SU-DHL-6 (cell line): ENCODE results near the gene ARHGAP5.
A peak's percentile ranks its signal among the peaks of the same experiment; 100 is the strongest.

ENCODE experiments used
- H2AFZ ChIP-seq: fragments of 200-600 bp; sonication (generic); 2 replicates; pipeline ENCODE4 v1.6.1; 2014; ENCODE audit warnings: low read depth, mild to moderate bottlenecking, moderate library complexity, mixed read lengths, antibody characterized with exemption, low read length; ENCODE audit not compliant: severe bottlenecking
- H3F3A ChIP-seq: fragments of 200-600 bp; shearing (Covaris generic); 2 replicates; pipeline ENCODE4 v1.6.0; 2016; ENCODE audit warnings: antibody characterized with exemption, mild to moderate bottlenecking; ENCODE audit not compliant: insufficient read depth
- H3K27ac ChIP-seq: fragments of 200-600 bp; sonication (generic); 2 replicates; pipeline ENCODE4 v1.5.1; 2016; ENCODE audit warnings: low read depth, mild to moderate bottlenecking, low read length, moderate library complexity, mixed read lengths
- H3K27me3 ChIP-seq: fragments of 200-600 bp; sonication (generic), shearing (Covaris generic); 2 replicates; pipeline ENCODE4 v1.6.0; 2014; ENCODE audit warnings: mild to moderate bottlenecking, low read length
- H3K36me3 ChIP-seq: fragments of 200-600 bp; sonication (generic); 2 replicates; pipeline ENCODE4 v1.6.1; 2014; ENCODE audit warnings: mild to moderate bottlenecking, low read length, mixed read lengths
- H3K4me2 ChIP-seq: fragments of 300-600, 200-600 bp; shearing (Covaris generic), sonication (generic); 2 replicates; pipeline ENCODE4 v1.6.0; 2014; ENCODE audit warnings: low read length, low read depth, mild to moderate bottlenecking; ENCODE audit not compliant: poor library complexity, severe bottlenecking
- H3K4me3 ChIP-seq: fragments of 200-600 bp; sonication (generic); 2 replicates; pipeline ENCODE4 v1.5.1; 2014; ENCODE audit warnings: antibody characterized with exemption, low read length, mild to moderate bottlenecking, mixed read lengths; ENCODE audit not compliant: insufficient read depth, poor library complexity, severe bottlenecking
- H3K79me2 ChIP-seq: fragments of 200-600 bp; sonication (generic); 2 replicates; pipeline ENCODE4 v1.6.1; 2014; ENCODE audit warnings: mild to moderate bottlenecking, low read length, moderate library complexity; ENCODE audit not compliant: insufficient read depth
- H3K9ac ChIP-seq: fragments of 200-600 bp; sonication (generic); 2 replicates; pipeline ENCODE4 v1.7.0; 2014; ENCODE audit warnings: mild to moderate bottlenecking, low read length
- H3K9me2 ChIP-seq: fragments of 200-600 bp; sonication (generic); replicated peaks from 2 replicates; pipeline ENCODE4 v1.6.1; 2014; ENCODE audit warnings: low read length; ENCODE audit not compliant: insufficient read depth
- H3K9me3 ChIP-seq: fragments of 200-600 bp; sonication (generic); 2 replicates; pipeline ENCODE4 v1.6.1; 2014; ENCODE audit warnings: low read length, mixed read lengths; ENCODE audit not compliant: insufficient read depth
- H4K20me1 ChIP-seq: fragments of 200-600 bp; sonication (generic); 2 replicates; pipeline ENCODE4 v1.6.1; 2014; ENCODE audit warnings: low read depth, mild to moderate bottlenecking, antibody characterized with exemption, low read length, moderate library complexity, mixed read lengths
- EZH2phosphoT487 ChIP-seq: fragments of 200-600 bp; sonication (generic), shearing (Covaris generic); conservative IDR thresholded peaks from 2 replicates; pipeline ENCODE4 v1.6.1; 2018; ENCODE audit warnings: mild to moderate bottlenecking, antibody characterized with exemption, low read length, moderate library complexity, mixed read lengths
- TF ChIP-seq, protein P1 (sequence below): fragments of 200-600 bp; sonication (generic); IDR thresholded peaks from one replicate; pipeline ENCODE4 v1.5.1; 2017; ENCODE audit warnings: antibody characterized with exemption, mild to moderate bottlenecking, low read length, moderate library complexity; ENCODE audit not compliant: insufficient read depth, poor library complexity, severe bottlenecking

The ARHGAP5 gene

DNA sequence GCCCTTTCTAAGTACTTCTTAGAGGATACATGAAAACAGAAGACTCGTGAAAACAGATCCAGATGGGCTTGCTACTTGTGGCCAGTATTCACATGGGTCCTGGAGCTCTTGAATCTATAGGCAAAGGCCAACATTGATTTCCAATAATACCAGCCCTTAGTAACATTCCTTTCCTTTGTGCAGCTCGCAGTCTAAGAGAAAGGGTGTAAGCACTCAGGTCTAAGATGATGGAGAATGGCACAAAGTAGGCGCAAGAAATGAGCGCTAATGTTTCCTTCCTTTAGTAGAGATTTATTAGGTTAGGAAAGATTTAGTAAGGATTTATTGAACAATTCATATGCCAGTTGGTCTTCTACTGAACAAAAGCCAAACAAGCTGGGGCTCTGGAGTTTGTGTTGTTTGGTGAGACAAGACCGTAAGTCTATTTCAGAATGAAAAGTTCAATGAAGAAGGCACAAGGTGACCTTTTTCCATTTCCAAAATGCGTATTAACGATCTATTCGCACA is 125.4 kb downstream of the ARHGAP5 start:
- peaks cover 20% of the 10 kb centered on the region for H3F3A ChIP-seq
- H2AFZ ChIP-seq, result no peak overlapping the region
- no peaks in the 10 kb centered on the region for H4K20me1 ChIP-seq
- H3K9me2 ChIP-seq, result no peaks in the 10 kb centered on the region
- peak overlapping the region; percentile 93 for H3K4me2 ChIP-seq
- H3K27me3 ChIP-seq, result no peaks in the 10 kb centered on the region
- H3K79me2 ChIP-seq, result no peaks in the 10 kb centered on the region
- TF ChIP-seq EZH2phosphoT487, result no peak
- TF ChIP-seq, protein P1, sequence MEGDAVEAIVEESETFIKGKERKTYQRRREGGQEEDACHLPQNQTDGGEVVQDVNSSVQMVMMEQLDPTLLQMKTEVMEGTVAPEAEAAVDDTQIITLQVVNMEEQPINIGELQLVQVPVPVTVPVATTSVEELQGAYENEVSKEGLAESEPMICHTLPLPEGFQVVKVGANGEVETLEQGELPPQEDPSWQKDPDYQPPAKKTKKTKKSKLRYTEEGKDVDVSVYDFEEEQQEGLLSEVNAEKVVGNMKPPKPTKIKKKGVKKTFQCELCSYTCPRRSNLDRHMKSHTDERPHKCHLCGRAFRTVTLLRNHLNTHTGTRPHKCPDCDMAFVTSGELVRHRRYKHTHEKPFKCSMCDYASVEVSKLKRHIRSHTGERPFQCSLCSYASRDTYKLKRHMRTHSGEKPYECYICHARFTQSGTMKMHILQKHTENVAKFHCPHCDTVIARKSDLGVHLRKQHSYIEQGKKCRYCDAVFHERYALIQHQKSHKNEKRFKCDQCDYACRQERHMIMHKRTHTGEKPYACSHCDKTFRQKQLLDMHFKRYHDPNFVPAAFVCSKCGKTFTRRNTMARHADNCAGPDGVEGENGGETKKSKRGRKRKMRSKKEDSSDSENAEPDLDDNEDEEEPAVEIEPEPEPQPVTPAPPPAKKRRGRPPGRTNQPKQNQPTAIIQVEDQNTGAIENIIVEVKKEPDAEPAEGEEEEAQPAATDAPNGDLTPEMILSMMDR, result no peak
- peak overlapping the region; percentile 67 for H3K4me3 ChIP-seq
- no peaks in the 10 kb centered on the region for H3K36me3 ChIP-seq
- H3K9me3 ChIP-seq, result no peaks in the 10 kb centered on the region
- H3K9ac ChIP-seq, result peak overlapping the region; percentile 52; the same call in 1 of the 2 replicates
- H3K27ac ChIP-seq, result no peak overlapping the region

DNA sequence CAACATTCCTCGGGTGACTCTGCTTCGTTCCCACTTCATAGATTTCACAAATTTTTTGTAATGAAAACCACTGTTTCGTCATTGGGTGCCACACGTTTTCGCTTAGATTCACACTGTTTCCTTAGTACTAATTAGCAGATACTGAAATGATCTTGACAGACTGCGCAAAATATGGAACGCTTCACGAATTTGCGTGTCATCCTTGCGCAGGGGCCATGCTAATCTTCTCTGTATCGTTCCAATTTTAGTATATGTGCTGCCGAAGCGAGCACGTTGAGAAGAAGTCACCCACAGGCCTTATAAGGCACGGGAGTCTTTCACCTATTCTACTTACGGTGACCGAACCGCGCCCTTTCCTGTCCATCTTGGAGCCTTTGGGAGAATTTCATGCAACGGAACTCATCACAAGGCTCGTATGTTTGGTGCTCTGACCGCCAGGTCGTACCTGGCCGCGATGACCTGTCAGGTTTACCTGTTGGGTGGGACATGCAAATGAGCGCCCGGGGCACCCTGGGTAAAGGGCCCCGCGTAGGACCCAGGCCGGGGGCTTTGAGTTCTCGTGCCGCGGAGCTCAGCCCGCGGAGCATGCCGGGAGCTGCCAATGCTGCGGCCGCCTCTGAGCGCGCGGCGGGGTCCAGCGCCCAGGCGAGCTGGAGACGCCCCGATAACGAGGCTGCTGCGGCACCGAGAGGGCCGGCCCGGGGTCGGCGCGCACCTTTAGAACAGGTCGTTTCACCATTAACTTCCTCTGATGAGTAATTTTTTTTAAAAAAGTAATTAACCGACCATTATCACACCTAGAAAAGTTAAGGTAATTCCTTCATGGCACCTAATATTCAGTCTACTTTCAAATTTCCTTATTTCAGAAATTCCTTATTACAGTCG is 126.1 kb downstream of the ARHGAP5 start, which contains the start of gene RNU6-8:
Gene RNU6-8, minus strand, starts transcription at position 272 of the 885 bp plus-strand sequence.
- peak within 1 kb of the TSS; percentile 96 for H2AFZ ChIP-seq
- no peaks in the 10 kb centered on the region for H4K20me1 ChIP-seq
- peak within 1 kb of the TSS; percentile 93 for H3K4me2 ChIP-seq
- H3K36me3 ChIP-seq, result no peaks in the 10 kb centered on the region
- peak within 1 kb of the TSS; percentile 49; the same call in 1 of the 2 replicates for H3K27ac ChIP-seq
- peaks cover 20% of the 10 kb centered on the region for H3F3A ChIP-seq
- H3K4me3 ChIP-seq, result peak within 1 kb of the TSS; percentile 67
- no peaks in the 10 kb centered on the region for H3K9me3 ChIP-seq
- H3K27me3 ChIP-seq, result no peaks in the 10 kb centered on the region
- H3K9ac ChIP-seq, result peak within 1 kb of the TSS; percentile 52
- H3K79me2 ChIP-seq, result no peaks in the 10 kb centered on the region
- no peaks in the 10 kb centered on the region for H3K9me2 ChIP-seq
- no peak for TF ChIP-seq EZH2phosphoT487
- TF ChIP-seq, protein P1, result no peak

DNA sequence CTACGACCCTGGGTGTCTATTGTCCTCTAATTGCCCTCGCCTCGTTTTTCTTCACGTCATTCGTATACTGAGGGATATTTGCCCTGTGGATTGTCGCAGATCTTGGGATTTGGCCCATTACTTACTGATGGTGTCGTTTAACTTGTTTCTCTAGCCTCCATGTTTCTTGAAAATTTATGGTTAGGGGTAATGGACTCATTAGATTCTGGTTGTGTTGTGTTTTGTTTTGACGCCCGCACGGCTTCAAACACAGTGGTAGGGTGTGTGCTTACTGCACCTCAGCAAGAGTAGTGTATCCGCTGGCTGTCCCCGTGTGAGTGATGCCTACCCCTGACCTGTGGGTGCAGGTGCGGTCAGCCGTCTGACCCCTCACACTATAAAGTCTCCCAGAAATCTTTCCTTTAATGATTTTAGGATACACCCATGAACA is 126.8 kb downstream of the ARHGAP5 start:
- H4K20me1 ChIP-seq, result no peaks in the 10 kb centered on the region
- peak overlapping the region; percentile 49 for H3K9ac ChIP-seq
- H3K9me2 ChIP-seq, result no peaks in the 10 kb centered on the region
- no peaks in the 10 kb centered on the region for H3K79me2 ChIP-seq
- H3K4me3 ChIP-seq, result peak overlapping the region; percentile 49
- H3K4me2 ChIP-seq, result peak overlapping the region; percentile 93
- no peaks in the 10 kb centered on the region for H3K27me3 ChIP-seq
- peaks cover 20% of the 10 kb centered on the region for H3F3A ChIP-seq
- TF ChIP-seq, protein P1, result no peak
- no peak for TF ChIP-seq EZH2phosphoT487
- peak overlapping the region; percentile 96 for H2AFZ ChIP-seq
- no peaks in the 10 kb centered on the region for H3K9me3 ChIP-seq
- no peaks in the 10 kb centered on the region for H3K36me3 ChIP-seq
- H3K27ac ChIP-seq, result no peak overlapping the region
